Measurements from ENCODE around the gene CDA.

CDA gene

DNA sequence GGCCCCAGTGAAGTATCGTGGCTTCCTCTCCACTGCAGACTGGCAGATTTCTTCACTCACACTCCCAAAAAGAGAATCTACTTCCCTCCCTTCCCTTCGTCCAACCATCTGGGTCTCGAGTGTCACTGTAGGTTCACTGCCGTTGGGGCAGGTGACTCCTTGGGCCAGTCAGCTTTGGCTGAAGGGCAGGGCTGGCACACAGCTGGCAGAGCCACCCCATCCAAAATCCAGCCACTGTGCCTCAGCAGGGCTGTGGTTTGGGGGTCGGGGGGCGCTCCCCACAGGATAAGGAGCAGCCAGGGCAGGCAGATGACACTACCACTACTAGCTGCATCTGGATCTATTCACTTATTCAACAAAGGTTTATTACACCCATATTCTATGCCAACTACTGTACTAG is 54.2 kb downstream of the CDA start:
- Histone ChIP-seq H3K4me3 (ENCODE audit: low read length) (no peak overlapping the region), H3K4me1 (ENCODE audit: control insufficient read depth, insufficient read depth, low read length) (no peaks in the 10 kb centered on the region), H3K27me3 (ENCODE audit: control insufficient read depth, insufficient read depth, low read length) (no peaks in the 10 kb centered on the region), H3K9ac (ENCODE audit: low read length) (no peak overlapping the region), H3K36me3 (ENCODE audit: control insufficient read depth, insufficient read depth, low read length) (peaks cover under 1% of the 10 kb centered on the region), H3K9me3 (ENCODE audit: control insufficient read depth, low read length) (no peaks in the 10 kb centered on the region)

DNA sequence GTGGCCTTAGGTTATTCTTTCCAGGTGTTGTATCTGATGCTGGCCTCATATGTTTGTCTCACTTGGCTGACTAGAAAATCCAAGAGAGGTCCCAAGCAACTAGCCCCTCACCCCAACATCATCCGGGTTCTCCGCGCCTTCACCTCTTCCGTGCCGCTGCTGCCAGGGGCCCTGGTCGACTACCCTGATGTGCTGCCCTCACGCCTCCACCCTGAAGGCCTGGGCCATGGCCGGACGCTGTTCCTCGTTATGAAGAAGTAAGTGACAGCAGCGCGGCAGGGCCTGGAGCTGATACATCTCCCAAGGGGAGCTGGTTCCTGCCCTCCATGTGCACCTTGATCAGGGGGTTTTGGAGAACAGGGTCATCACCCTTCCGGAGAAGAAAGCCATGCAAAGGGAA is 55.5 kb downstream of the CDA start:
- H3K9ac ChIP-seq (ENCODE audit: low read length), result no peak overlapping the region
- no peaks in the 10 kb centered on the region for H3K27me3 ChIP-seq (ENCODE audit: control insufficient read depth, insufficient read depth, low read length)
- H3K36me3 ChIP-seq (ENCODE audit: control insufficient read depth, insufficient read depth, low read length), result peaks cover 9% of the 10 kb centered on the region
- H3K4me3 ChIP-seq (ENCODE audit: low read length), result no peak overlapping the region
- no peaks in the 10 kb centered on the region for H3K9me3 ChIP-seq (ENCODE audit: control insufficient read depth, low read length)
- no peaks in the 10 kb centered on the region for H3K4me1 ChIP-seq (ENCODE audit: control insufficient read depth, insufficient read depth, low read length)

DNA sequence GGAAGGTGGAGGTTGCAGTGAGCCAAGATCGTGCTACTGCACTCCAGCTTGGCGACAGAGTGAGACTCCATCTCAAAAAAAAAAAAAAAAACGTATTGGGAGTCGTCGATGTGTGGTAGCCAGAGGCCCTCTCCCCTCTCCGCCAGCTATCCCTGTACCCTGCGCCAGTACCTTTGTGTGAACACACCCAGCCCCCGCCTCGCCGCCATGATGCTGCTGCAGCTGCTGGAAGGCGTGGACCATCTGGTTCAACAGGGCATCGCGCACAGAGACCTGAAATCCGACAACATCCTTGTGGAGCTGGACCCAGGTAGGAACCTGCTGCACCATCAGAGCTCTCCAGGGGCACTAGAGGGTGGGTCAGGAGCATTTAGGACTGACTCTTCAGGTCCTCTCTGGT is 56.5 kb downstream of the CDA start:
- Histone ChIP-seq H3K4me1 (ENCODE audit: control insufficient read depth, insufficient read depth, low read length) (no peaks in the 10 kb centered on the region), H3K36me3 (ENCODE audit: control insufficient read depth, insufficient read depth, low read length) (peaks cover 17% of the 10 kb centered on the region), H3K27me3 (ENCODE audit: control insufficient read depth, insufficient read depth, low read length) (no peaks in the 10 kb centered on the region), H3K9me3 (ENCODE audit: control insufficient read depth, low read length) (no peaks in the 10 kb centered on the region), H3K9ac (ENCODE audit: low read length) (no peak overlapping the region), H3K4me3 (ENCODE audit: low read length) (no peak overlapping the region)

DNA sequence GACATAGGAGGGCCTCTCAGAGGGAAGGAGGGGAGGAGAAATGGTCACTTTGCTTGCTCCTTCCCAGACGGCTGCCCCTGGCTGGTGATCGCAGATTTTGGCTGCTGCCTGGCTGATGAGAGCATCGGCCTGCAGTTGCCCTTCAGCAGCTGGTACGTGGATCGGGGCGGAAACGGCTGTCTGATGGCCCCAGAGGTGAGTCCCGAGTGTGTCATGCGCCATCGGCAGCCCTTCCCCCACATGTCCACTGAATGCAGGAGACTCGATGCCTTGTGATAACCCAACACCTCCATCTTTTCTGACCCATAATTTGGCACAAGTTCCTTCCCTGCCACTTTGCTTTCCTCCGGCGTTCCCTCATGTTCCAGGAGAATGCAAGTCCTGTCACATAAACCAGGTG is 59.5 kb downstream of the CDA start:
- H3K9ac ChIP-seq (ENCODE audit: low read length), result no peak overlapping the region
- H3K4me3 ChIP-seq (ENCODE audit: low read length), result no peak overlapping the region
- peaks cover 33% of the 10 kb centered on the region for H3K36me3 ChIP-seq (ENCODE audit: control insufficient read depth, insufficient read depth, low read length)
- H3K4me1 ChIP-seq (ENCODE audit: control insufficient read depth, insufficient read depth, low read length), result no peaks in the 10 kb centered on the region
- H3K9me3 ChIP-seq (ENCODE audit: control insufficient read depth, low read length), result no peaks in the 10 kb centered on the region
- no peaks in the 10 kb centered on the region for H3K27me3 ChIP-seq (ENCODE audit: control insufficient read depth, insufficient read depth, low read length)

DNA sequence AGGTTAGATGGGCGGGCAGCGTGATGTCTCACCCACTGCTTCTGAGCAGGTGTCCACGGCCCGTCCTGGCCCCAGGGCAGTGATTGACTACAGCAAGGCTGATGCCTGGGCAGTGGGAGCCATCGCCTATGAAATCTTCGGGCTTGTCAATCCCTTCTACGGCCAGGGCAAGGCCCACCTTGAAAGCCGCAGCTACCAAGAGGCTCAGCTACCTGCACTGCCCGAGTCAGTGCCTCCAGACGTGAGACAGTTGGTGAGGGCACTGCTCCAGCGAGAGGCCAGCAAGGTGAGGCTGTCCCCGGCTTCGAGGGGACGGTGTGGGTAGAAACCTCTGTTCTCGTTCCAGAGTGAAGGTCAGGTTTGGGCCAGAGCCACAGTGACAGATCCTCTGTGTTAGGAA is 60.0 kb downstream of the CDA start:
- H3K36me3 ChIP-seq (ENCODE audit: control insufficient read depth, insufficient read depth, low read length), result peaks cover 33% of the 10 kb centered on the region

DNA sequence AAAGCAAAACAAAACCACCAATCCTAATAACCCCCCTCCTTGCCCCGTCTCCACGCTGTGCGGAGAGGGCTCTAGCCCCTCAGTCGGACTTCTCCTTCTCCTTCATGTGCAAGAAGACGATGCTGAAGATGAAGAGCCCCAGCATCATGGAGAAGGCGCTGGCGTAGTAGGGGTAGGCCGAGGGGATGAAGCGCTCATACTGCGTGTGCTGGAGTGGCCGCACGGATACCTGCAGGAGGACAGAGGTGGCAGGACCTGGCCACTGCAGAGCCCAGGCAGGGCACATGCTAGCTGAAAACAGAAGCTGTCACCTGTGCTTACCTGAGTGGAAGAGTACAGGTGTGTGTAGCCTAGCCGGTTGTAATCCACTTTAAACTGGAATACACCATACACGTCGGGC is 63.4 kb downstream of the CDA start:
- Histone ChIP-seq H3K4me1 (ENCODE audit: control insufficient read depth, insufficient read depth, low read length) (no peaks in the 10 kb centered on the region), H3K9me3 (ENCODE audit: control insufficient read depth, low read length) (no peaks in the 10 kb centered on the region), H3K27me3 (ENCODE audit: control insufficient read depth, insufficient read depth, low read length) (no peaks in the 10 kb centered on the region), H3K36me3 (ENCODE audit: control insufficient read depth, insufficient read depth, low read length) (peaks cover 39% of the 10 kb centered on the region), H3K9ac (ENCODE audit: low read length) (no peak overlapping the region), H3K4me3 (ENCODE audit: low read length) (no peak overlapping the region)

More for the DNA sequence above, 60.0 kb downstream of the CDA start:
- Histone ChIP-seq H3K4me3 (ENCODE audit: low read length) (no peak overlapping the region), H3K9me3 (ENCODE audit: control insufficient read depth, low read length) (no peaks in the 10 kb centered on the region), H3K27me3 (ENCODE audit: control insufficient read depth, insufficient read depth, low read length) (no peaks in the 10 kb centered on the region), H3K9ac (ENCODE audit: low read length) (no peak overlapping the region), H3K4me1 (ENCODE audit: control insufficient read depth, insufficient read depth, low read length) (no peaks in the 10 kb centered on the region)

DNA sequence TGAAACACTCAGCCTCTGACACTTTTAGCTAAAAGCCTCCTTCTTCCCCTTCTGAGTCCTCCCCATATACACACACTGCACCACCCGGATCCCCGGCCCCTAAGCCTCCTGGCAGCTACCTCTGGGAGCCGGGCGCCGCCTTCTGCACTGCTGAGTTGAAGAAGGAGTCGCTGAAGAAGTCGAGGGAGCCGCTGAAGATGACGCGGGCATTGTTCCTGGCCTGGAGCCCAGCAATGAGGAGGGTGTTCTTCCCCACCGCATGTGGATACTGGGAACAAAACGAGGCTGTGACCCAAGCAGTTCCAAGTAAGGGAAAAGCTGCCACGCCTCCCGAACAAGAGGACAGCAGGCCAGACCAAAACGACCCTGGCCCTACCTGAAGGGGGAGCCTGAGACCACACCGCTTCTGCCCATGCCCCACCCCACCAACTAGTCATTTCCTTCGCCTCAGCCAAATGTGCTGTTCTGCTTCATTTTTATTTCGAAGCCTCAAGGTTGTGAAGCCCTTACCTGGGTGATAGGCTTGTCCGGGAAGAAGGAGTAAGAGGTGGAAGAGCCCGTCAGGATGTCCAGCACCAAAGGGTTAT is 65.3 kb downstream of the CDA start:
- Histone ChIP-seq H3K36me3 (ENCODE audit: control insufficient read depth, insufficient read depth, low read length) (peaks cover 30% of the 10 kb centered on the region), H3K9ac (ENCODE audit: low read length) (no peak overlapping the region), H3K4me1 (ENCODE audit: control insufficient read depth, insufficient read depth, low read length) (no peaks in the 10 kb centered on the region), H3K4me3 (ENCODE audit: low read length) (no peak overlapping the region), H3K27me3 (ENCODE audit: control insufficient read depth, insufficient read depth, low read length) (no peaks in the 10 kb centered on the region), H3K9me3 (ENCODE audit: control insufficient read depth, low read length) (no peaks in the 10 kb centered on the region)

DNA sequence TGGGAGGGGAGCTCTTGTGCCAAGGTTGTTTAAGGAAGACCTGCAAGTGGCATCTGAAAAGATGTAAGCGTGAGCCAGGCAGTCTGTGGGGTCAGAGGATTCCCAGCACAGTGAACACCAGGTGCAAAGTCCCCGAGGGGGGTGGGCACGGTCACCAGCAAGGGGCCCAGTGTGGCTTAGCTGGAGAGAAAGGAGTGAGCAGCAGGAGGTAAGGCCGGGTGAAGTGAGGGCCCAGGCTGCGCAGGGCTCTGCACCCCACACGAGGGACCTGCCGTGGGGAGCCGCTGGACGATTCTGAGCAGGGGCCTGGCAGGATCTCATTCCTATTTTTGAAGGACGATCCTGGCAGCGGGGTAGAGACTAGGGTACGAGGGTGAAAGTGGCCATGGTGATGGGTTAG is 68.1 kb downstream of the CDA start:
- Histone ChIP-seq H3K36me3 (ENCODE audit: control insufficient read depth, insufficient read depth, low read length) (peaks cover 16% of the 10 kb centered on the region), H3K4me3 (ENCODE audit: low read length) (no peak overlapping the region), H3K9me3 (ENCODE audit: control insufficient read depth, low read length) (no peaks in the 10 kb centered on the region), H3K4me1 (ENCODE audit: control insufficient read depth, insufficient read depth, low read length) (peaks cover 16% of the 10 kb centered on the region), H3K27me3 (ENCODE audit: control insufficient read depth, insufficient read depth, low read length) (no peaks in the 10 kb centered on the region), H3K9ac (ENCODE audit: low read length) (no peak overlapping the region)

DNA sequence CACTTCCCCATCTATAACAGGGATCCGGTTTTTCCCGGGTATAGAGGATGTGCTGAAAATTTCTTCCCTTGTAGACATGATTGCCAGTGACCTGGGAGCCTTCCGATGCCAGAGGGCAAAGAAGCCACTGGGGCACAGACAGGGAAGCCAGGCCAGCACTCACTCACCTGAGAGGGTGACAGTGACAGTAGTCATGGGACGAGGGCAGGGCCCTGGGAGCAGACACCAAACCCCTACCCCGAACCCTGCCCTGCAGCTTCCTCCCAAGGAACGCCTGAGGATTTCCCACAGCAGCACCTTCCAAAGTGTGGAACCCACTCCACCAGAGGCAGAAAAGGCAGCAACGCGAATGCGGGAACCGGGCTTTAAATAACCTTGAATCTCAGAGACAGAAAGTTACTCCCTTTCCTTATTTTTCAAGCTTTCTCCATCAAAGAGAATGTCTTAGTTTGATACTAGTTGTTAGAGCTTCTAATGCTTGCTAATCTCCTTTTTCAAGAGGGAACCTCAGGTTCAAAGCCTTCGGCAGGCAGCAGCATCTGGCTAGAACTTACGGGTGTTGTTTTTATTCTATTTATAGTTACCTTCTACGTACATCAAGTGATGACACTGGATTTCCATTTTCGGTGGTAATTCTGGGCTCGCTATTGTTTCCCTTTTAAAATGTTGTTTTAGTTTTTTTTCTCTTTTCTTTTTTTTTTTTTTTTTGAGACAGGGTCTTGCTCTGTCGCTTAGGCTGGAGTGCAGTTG is 69.4 kb downstream of the CDA start:
- Histone ChIP-seq H3K27me3 (ENCODE audit: control insufficient read depth, insufficient read depth, low read length) (no peaks in the 10 kb centered on the region), H3K36me3 (ENCODE audit: control insufficient read depth, insufficient read depth, low read length) (peaks cover 6% of the 10 kb centered on the region), H3K4me3 (ENCODE audit: low read length) (no peak overlapping the region), H3K9me3 (ENCODE audit: control insufficient read depth, low read length) (no peaks in the 10 kb centered on the region), H3K4me1 (ENCODE audit: control insufficient read depth, insufficient read depth, low read length) (peaks cover 19% of the 10 kb centered on the region), H3K9ac (ENCODE audit: low read length) (no peak overlapping the region)

DNA sequence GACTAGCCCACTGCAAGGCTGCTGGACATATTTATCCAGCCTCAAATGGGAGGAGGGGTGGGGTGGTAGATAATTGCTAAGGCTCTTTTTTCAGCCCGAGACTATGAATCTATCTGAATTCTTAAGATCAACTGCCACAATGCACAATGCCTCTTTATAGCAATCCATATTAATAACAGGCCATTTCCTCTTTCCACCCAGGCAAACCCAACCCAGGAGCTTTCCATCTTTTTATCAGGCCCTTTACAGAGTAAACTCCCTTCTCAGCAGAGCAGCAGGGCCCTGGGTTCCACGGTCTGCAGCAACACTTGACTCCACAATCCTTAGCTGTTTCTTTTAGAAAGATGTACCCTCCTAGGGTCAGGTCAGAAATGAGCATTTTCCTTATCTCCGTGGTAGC is 71.5 kb downstream of the CDA start:
- Histone ChIP-seq H3K27me3 (ENCODE audit: control insufficient read depth, insufficient read depth, low read length) (no peaks in the 10 kb centered on the region), H3K36me3 (ENCODE audit: control insufficient read depth, insufficient read depth, low read length) (no peaks in the 10 kb centered on the region), H3K9ac (ENCODE audit: low read length) (peak overlapping the region; percentile 85), H3K4me1 (ENCODE audit: control insufficient read depth, insufficient read depth, low read length) (peaks cover 19% of the 10 kb centered on the region), H3K9me3 (ENCODE audit: control insufficient read depth, low read length) (no peaks in the 10 kb centered on the region), H3K4me3 (ENCODE audit: low read length) (peak overlapping the region; percentile 76)

DNA sequence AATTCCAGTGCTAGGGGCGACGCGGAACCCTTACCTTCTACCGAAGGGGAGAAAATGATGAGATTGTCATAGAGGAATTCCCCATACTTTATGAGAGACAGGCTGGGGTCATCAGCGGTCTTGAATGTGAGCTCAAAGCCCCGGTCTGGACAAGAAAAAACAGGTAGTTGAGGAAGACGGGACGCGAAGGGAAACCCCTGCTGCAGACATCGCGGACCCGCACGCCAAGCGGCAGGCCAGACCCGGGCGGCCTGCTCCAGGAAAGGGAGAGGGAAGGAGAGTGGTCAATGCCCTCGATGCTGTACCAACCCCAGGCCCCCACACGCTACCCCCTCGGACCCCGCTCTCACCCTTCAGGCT is 71.9 kb downstream of the CDA start:
- Histone ChIP-seq H3K9me3 (ENCODE audit: control insufficient read depth, low read length) (no peaks in the 10 kb centered on the region), H3K9ac (ENCODE audit: low read length) (peak overlapping the region; percentile 85), H3K4me3 (ENCODE audit: low read length) (peak overlapping the region; percentile 76), H3K4me1 (ENCODE audit: control insufficient read depth, insufficient read depth, low read length) (peaks cover 19% of the 10 kb centered on the region), H3K27me3 (ENCODE audit: control insufficient read depth, insufficient read depth, low read length) (no peaks in the 10 kb centered on the region), H3K36me3 (ENCODE audit: control insufficient read depth, insufficient read depth, low read length) (no peaks in the 10 kb centered on the region)

DNA sequence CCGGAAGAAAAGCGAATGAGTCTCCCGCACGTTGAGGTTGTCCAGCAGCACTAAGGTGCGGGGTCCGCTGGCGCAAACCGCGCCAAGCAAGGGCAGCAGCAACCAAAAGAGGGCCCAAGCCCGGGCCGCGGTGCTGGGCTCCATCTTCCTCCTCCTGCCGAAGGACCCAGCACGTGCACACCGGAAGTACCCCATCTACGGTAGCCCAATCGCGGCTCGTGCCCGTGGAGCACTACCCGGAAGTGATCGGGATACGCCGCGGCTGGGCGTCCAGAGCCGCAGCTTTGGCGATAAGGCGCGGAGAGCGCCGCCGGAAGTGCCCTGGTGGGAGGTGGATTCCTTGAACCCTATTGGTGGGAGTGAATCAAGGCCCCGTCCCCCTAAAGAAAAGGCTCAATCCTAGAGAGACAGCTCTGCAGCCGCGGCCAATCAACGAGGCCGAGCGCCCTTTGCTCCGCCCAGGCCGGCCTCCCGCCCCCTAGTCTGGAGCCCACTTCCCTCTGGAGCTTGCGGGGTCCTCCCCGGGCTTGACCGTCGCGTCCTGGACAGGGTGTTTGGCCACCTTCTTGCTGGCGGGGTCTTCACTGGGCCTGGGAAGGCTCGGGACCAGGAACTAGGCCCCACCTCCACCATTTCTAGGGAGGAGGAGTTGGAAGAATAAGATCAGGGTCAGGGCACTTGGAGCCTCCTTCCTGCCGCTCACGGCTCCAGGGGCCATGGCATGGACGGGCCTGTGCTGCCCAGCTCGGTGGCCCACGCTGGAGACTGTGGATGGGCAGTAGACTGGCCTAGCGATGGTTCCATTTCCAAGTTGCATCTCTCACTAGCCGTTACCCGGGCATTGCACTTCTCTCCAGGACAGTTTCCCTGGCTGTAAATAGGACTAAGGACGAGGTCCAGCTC is 72.6 kb downstream of the CDA start, which contains the start of gene DDOST:
DDOST (minus strand) TSS at position 163 of the 903 bp plus-strand sequence; CDS start at position 144, 19 bp downstream.
- Histone ChIP-seq H3K36me3 (ENCODE audit: control insufficient read depth, insufficient read depth, low read length) (no peaks in the 10 kb centered on the region), H3K27me3 (ENCODE audit: control insufficient read depth, insufficient read depth, low read length) (no peaks in the 10 kb centered on the region), H3K9ac (ENCODE audit: low read length) (peak within 1 kb of the TSS; percentile 85), H3K9me3 (ENCODE audit: control insufficient read depth, low read length) (no peaks in the 10 kb centered on the region), H3K4me3 (ENCODE audit: low read length) (peak within 1 kb of the TSS; percentile 76), H3K4me1 (ENCODE audit: control insufficient read depth, insufficient read depth, low read length) (peaks cover 19% of the 10 kb centered on the region)
